Measurements from ENCODE around the gene KRTAP3-2.

The KRTAP3-2 gene

GRCh38 chr17:41010441-41010840 is 10.7 kb upstream of the KRTAP3-2 start:
- DNase-seq (ENCODE audit: low spot score), result no peak

GRCh38 chr17:41009936-41010335 is 10.2 kb upstream of the KRTAP3-2 start:
- DNase-seq (ENCODE audit: low spot score), result no peak

- no peak for DNase-seq (ENCODE audit: low spot score)
These were observed 9.6 kb upstream of the KRTAP3-2 start for GRCh38 chr17:41009301-41009760.

GRCh38 chr17:41008811-41009210 is 9.1 kb upstream of the KRTAP3-2 start, which contains the start of gene KRTAP3-1:
KRTAP3-1 (minus strand) TSS chr17:41009128; CDS start chr17:41009074, 54 bp downstream.
- DNase-seq (ENCODE audit: low spot score), result no peak

GRCh38 chr17:41004397-41004796 is 4.7 kb upstream of the KRTAP3-2 start:
- DNase-seq (ENCODE audit: low spot score), result no peak

- DNase-seq (ENCODE audit: low spot score), result no peak
These were observed 4.2 kb upstream of the KRTAP3-2 start for GRCh38 chr17:41003926-41004325.

GRCh38 chr17:41002814-41003213 is 3.1 kb upstream of the KRTAP3-2 start:
- no peak for DNase-seq (ENCODE audit: low spot score)

GRCh38 chr17:41001795-41002194 is 2.1 kb upstream of the KRTAP3-2 start:
- no peak for DNase-seq (ENCODE audit: low spot score)

GRCh38 chr17:40997361-40997760 is 2.3 kb downstream of the KRTAP3-2 start:
- no peak for DNase-seq (ENCODE audit: low spot score)

- DNase-seq (ENCODE audit: low spot score), result no peak
These were observed 2.9 kb downstream of the KRTAP3-2 start for GRCh38 chr17:40996829-40997228.

GRCh38 chr17:40995116-40995515 is 4.6 kb downstream of the KRTAP3-2 start:
- no peak for DNase-seq (ENCODE audit: low spot score)

- no peak for DNase-seq (ENCODE audit: low spot score)
These were observed 5.9 kb downstream of the KRTAP3-2 start, which contains the start of gene KRTAP3-3 for GRCh38 chr17:40993839-40994238. KRTAP3-3 (minus strand) TSS chr17:40994164; CDS start chr17:40994097, 67 bp downstream.

GRCh38 chr17:40993084-40993483 is 6.6 kb downstream of the KRTAP3-2 start:
- no peak for DNase-seq (ENCODE audit: low spot score)

- DNase-seq (ENCODE audit: low spot score), result no peak
These were observed 7.0 kb downstream of the KRTAP3-2 start for GRCh38 chr17:40992666-40993065.

- no peak for DNase-seq (ENCODE audit: low spot score)
These were observed 12.8 kb downstream of the KRTAP3-2 start for GRCh38 chr17:40986920-40987319.

GRCh38 chr17:40984226-40984625 is 15.5 kb downstream of the KRTAP3-2 start, which contains the start of gene KRT40:
KRT40 (minus strand) TSS chr17:40984326; CDS start chr17:40984273, 53 bp downstream.
- no peak for DNase-seq (ENCODE audit: low spot score)

GRCh38 chr17:40981115-40981514 is 18.6 kb downstream of the KRTAP3-2 start:
- no peak for DNase-seq (ENCODE audit: low spot score)

GRCh38 chr17:40980596-40980995 is 19.1 kb downstream of the KRTAP3-2 start:
- no peak for DNase-seq (ENCODE audit: low spot score)

- DNase-seq (ENCODE audit: low spot score), result no peak
These were observed 19.6 kb downstream of the KRTAP3-2 start for GRCh38 chr17:40980117-40980516.

GRCh38 chr17:40978575-40979151 is 21.0 kb downstream of the KRTAP3-2 start:
- no peak for DNase-seq (ENCODE audit: low spot score)

- no peak for DNase-seq (ENCODE audit: low spot score)
These were observed 24.2 kb downstream of the KRTAP3-2 start for GRCh38 chr17:40975516-40975915.

- DNase-seq (ENCODE audit: low spot score), result no peak
These were observed 25.3 kb downstream of the KRTAP3-2 start for GRCh38 chr17:40974366-40974765.

GRCh38 chr17:40967582-40967981 is 32.1 kb downstream of the KRTAP3-2 start:
- no peak for DNase-seq (ENCODE audit: low spot score)

GRCh38 chr17:40966848-40967247 is 32.9 kb downstream of the KRTAP3-2 start, which contains the start of gene KRT39:
KRT39 (minus strand) TSS chr17:40966948; CDS start chr17:40966856, 92 bp downstream.
- DNase-seq (ENCODE audit: low spot score), result no peak
